K562 (cell line): ENCODE measurements around the gene ADORA2A. TPM values are rescaled to one million over a fixed set of nuclear protein-coding genes. Genes with fewer than 3 reads are reported as not detected.

Experiments used
- BHLHE40 ChIP-seq: IDR thresholded peaks from 2 replicates; pipeline ENCODE4 v1.6.1; 2011; ENCODE audit warnings: low read length, improper control_type of control experiment
- CXXC5 ChIP-seq: fragments of 250-450 bp; sonication (Bioruptor Pico); IDR thresholded peaks from 2 replicates; pipeline ENCODE4 v1.8.0; 2022; ENCODE audit warnings: inconsistent platforms, mild to moderate bottlenecking, moderate library complexity
- ETV5 ChIP-seq: sonication (generic); formaldehyde crosslinking; IDR thresholded peaks from 2 replicates; pipeline ENCODE4 v1.4.0; 2020; ENCODE audit warnings: low read depth, mild to moderate bottlenecking, missing genetic modification reagents
- FOSL1 ChIP-seq: fragments of 200-800 bp; sonication (Bioruptor generic); conservative IDR thresholded peaks from 2 replicates; pipeline ENCODE4 v1.6.1; 2016; ENCODE audit warnings: missing genetic modification characterization, missing compliant biosample characterization
- GABPB1 ChIP-seq: sonication (generic); formaldehyde crosslinking; IDR thresholded peaks from 2 replicates; pipeline ENCODE4 v1.8.0; 2022; ENCODE audit warnings: mild to moderate bottlenecking, missing genetic modification reagents
- HDAC1 ChIP-seq, 2 experiments: fragments of 450-650 bp; IDR thresholded peaks; 2 replicates each; pipeline ENCODE4 v1.6.1; 2016 to 2017; ENCODE audit warnings: inconsistent platforms in 1 of 2, mild to moderate bottlenecking in 1 of 2, moderate library complexity in 1 of 2
- HNRNPK ChIP-seq: fragments of 200-400 bp; formaldehyde crosslinking; IDR thresholded peaks from one replicate; pipeline ENCODE4 v1.6.1; 2018; ENCODE audit warnings: mild to moderate bottlenecking, low read depth, low read length; ENCODE audit not compliant: poor library complexity, severe bottlenecking
- IRF2 ChIP-seq: sonication (generic); formaldehyde crosslinking; IDR thresholded peaks from 2 replicates; pipeline ENCODE4 v1.8.1; 2022; ENCODE audit warnings: mild to moderate bottlenecking, missing genetic modification reagents
- JUN ChIP-seq, 2 experiments: sonication (generic) in 1 of 2; formaldehyde crosslinking in 1 of 2; IDR thresholded peaks; 2 replicates each; pipeline versions ENCODE4 v1.6.1 to v1.8.0; 2012 to 2022; ENCODE audit warnings: borderline replicate concordance in 2 of 2, mild to moderate bottlenecking in 2 of 2, improper control_type of control experiment in 1 of 2, low read depth in 1 of 2, low read length in 1 of 2, missing genetic modification reagents in 1 of 2
- JUNB ChIP-seq: fragments of 450-650 bp; formaldehyde crosslinking; conservative IDR thresholded peaks from 2 replicates; pipeline ENCODE4 v1.4.0; 2020; ENCODE audit warnings: mild to moderate bottlenecking
- KLF10 ChIP-seq: fragments of 250-450 bp; sonication (Bioruptor Pico); IDR thresholded peaks from 2 replicates; pipeline ENCODE4 v1.6.1; 2021; ENCODE audit warnings: matching md5 sums
- MAFF ChIP-seq: IDR thresholded peaks from 2 replicates; pipeline ENCODE4 v1.6.1; 2012; ENCODE audit warnings: low read length, improper control_type of control experiment
- MCM5 ChIP-seq: fragments of 450-650 bp; IDR thresholded peaks from 2 replicates; pipeline ENCODE4 v1.6.1; 2016; ENCODE audit warnings: low read depth
- MTA1 ChIP-seq: fragments of 450-650 bp; IDR thresholded peaks from 2 replicates; pipeline ENCODE4 v1.6.1; 2017; ENCODE audit warnings: borderline replicate concordance
- NFXL1 ChIP-seq: fragments of 450-650 bp; formaldehyde crosslinking; IDR thresholded peaks from 2 replicates; pipeline ENCODE4 v1.4.0; 2021; ENCODE audit warnings: mild to moderate bottlenecking
- SRSF1 ChIP-seq: fragments of 200-400 bp; formaldehyde crosslinking; IDR thresholded peaks from 2 replicates; pipeline ENCODE4 v1.6.1; 2017; ENCODE audit warnings: mild to moderate bottlenecking, low read depth, low read length, moderate library complexity
- TAF7 ChIP-seq: fragments of 450-650 bp; IDR thresholded peaks from 2 replicates; pipeline ENCODE4 v1.6.1; 2016; ENCODE audit warnings: missing genetic modification characterization, missing compliant biosample characterization
- TCF3 ChIP-seq: sonication (generic); formaldehyde crosslinking; IDR thresholded peaks from 2 replicates; pipeline ENCODE4 v1.4.0; 2020; ENCODE audit warnings: mild to moderate bottlenecking, missing genetic modification reagents
- TFAM ChIP-seq: fragments of 250-450 bp; sonication (Bioruptor Pico); conservative IDR thresholded peaks from 2 replicates; pipeline ENCODE4 v1.5.0; 2021; ENCODE audit warnings: mild to moderate bottlenecking, moderate library complexity
- ZNF347 ChIP-seq: fragments of 450-650 bp; formaldehyde crosslinking; IDR thresholded peaks from 2 replicates; pipeline ENCODE4 v1.4.0; 2020; ENCODE audit warnings: low read depth, mild to moderate bottlenecking, moderate library complexity
- polyA plus RNA-seq, 8 experiments: library from polyadenylated mRNA; depleted of rRNA in 4 of 8; stranded (reverse) in 5 of 8; unstranded in 3 of 8; fragments of >200 nt; fragmentation: Nextera tagmentation in 2 of 8; fragmentation: Illumina TruSeq in 1 of 8; extraction: Ambion mirVana in 2 of 8; extraction: Trizol in 1 of 8; gene quantifications; 2 replicates each; pipeline versions ENCODE4 v1.2.1 to v1.2.3, GENCODE V29; 2011 to 2014; ENCODE audit warnings: inconsistent platforms in 1 of 8, missing spikeins in 1 of 8
- total RNA-seq, 7 experiments: library from RNA; depleted of rRNA in 6 of 7; stranded (reverse); fragments of >200 nt in 6 of 7; fragmentation: Illumina TruSeq in 2 of 7; extraction: Trizol in 2 of 7; gene quantifications; 2 replicates each; pipeline versions ENCODE4 v1.2.1 to v1.2.3, GENCODE V29; 2011 to 2021; ENCODE audit warnings: low replicate concordance in 1 of 7
- TF ChIP-seq, protein P1 (sequence below): sonication (generic); formaldehyde crosslinking; IDR thresholded peaks from 2 replicates; pipeline ENCODE4 v1.8.0; 2022; ENCODE audit warnings: mild to moderate bottlenecking, low read depth, missing genetic modification reagents
- TF ChIP-seq, protein P2 (sequence below): sonication (generic); formaldehyde crosslinking; IDR thresholded peaks from 2 replicates; pipeline ENCODE4 v1.8.1; 2023; ENCODE audit warnings: mild to moderate bottlenecking, missing genetic modification reagents

ADORA2A gene
- total and polyA plus RNA-seq, 9 of the 15 experiments (the other 6 are each of a cell fraction or from before 2014, with no cell fraction given), result 0.15 to 2.1 (median 0.66) TPM; not detected in 2

GRCh38 chr22:24445481-24446259 lies 18.3 kb downstream of the ADORA2A start (continued):
- TF ChIP-seq HDAC1 (IDR thresholded peaks at IDR 0.05) (no peak), TAF7 (no peak), JUN (IDR thresholded peaks at IDR 0.05; ENCODE audit: borderline replicate concordance, low read depth, low read length) (0 out of 2 replicates have a peak, but pooled peaks have one; percentile 12), JUN (CRISPR knock-in tag; IDR thresholded peaks at IDR 0.05; ENCODE audit: borderline replicate concordance) (no peak), KLF10 (CRISPR knock-in tag) (no peak), HNRNPK (no peak), FOSL1 (tag) (peak; percentile 44; the same call in 1 of the 2 replicates), TCF3 (0 out of 2 replicates have a peak, but pooled peaks have one; percentile 24), IRF2 (CRISPR knock-in tag) (no peak), JUNB (no peak), ZNF347 (no peak), MTA1 (no peak), MCM5 (no peak), NFXL1 (no peak), GABPB1 (CRISPR knock-in tag) (0 out of 2 replicates have a peak, but pooled peaks have one; percentile 24), SRSF1 (no peak), BHLHE40 (no peak), ETV5 (CRISPR knock-in tag) (peak; percentile 41; the same call in 1 of the 2 replicates), MAFF (no peak), TFAM (CRISPR knock-in tag) (no peak), CXXC5 (CRISPR knock-in tag) (no peak)
- TF ChIP-seq, protein P1, sequence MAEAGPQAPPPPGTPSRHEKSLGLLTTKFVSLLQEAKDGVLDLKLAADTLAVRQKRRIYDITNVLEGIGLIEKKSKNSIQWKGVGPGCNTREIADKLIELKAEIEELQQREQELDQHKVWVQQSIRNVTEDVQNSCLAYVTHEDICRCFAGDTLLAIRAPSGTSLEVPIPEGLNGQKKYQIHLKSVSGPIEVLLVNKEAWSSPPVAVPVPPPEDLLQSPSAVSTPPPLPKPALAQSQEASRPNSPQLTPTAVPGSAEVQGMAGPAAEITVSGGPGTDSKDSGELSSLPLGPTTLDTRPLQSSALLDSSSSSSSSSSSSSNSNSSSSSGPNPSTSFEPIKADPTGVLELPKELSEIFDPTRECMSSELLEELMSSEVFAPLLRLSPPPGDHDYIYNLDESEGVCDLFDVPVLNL (CRISPR knock-in tag), result no peak
- TF ChIP-seq, protein P2, sequence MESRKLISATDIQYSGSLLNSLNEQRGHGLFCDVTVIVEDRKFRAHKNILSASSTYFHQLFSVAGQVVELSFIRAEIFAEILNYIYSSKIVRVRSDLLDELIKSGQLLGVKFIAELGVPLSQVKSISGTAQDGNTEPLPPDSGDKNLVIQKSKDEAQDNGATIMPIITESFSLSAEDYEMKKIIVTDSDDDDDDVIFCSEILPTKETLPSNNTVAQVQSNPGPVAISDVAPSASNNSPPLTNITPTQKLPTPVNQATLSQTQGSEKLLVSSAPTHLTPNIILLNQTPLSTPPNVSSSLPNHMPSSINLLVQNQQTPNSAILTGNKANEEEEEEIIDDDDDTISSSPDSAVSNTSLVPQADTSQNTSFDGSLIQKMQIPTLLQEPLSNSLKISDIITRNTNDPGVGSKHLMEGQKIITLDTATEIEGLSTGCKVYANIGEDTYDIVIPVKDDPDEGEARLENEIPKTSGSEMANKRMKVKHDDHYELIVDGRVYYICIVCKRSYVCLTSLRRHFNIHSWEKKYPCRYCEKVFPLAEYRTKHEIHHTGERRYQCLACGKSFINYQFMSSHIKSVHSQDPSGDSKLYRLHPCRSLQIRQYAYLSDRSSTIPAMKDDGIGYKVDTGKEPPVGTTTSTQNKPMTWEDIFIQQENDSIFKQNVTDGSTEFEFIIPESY, result no peak
